Suprapubic skin (tissue), 3 donors: Measurements from ENCODE around the gene SHCBP1L.

Experiments
- CTCF ChIP-seq, 2 donors: fragments of 200-600 bp in 1 of 2; fragments of 450-650 bp in 1 of 2; sonication (generic) in 1 of 2; IDR thresholded peaks; one replicate each; pipeline ENCODE4 v1.5.1; 2016 to 2019; ENCODE audit warnings: antibody characterized with exemption in 2 of 2, mild to moderate bottlenecking in 1 of 2, moderate library complexity in 1 of 2
- POLR2AphosphoS5 ChIP-seq, 3 donors: sonication (generic); formaldehyde crosslinking; IDR thresholded peaks; one replicate each; pipeline ENCODE4 v1.6.1; 2017; ENCODE audit warnings: antibody characterized with exemption in 3 of 3

- TF ChIP-seq CTCF (IDR thresholded peaks at IDR 0.05) (no peak), POLR2AphosphoS5 (IDR thresholded peaks at IDR 0.05) (no peak)
Observed at GRCh38 chr1:182984621-182985020, 31.7 kb upstream of the SHCBP1L start.
